Endometrial microvascular endothelial cells (primary cell): ENCODE data around the gene FAM168A. TPM values are rescaled to one million over a fixed set of nuclear protein-coding genes. Genes with fewer than 3 reads are reported as not detected.

Source experiments
- in situ Hi-C: cut with HindIII; loops from 2 replicates; pipeline ENCODE4 v1.10.0; 2017; ENCODE audit warnings: low sequenced_read_pairs, low pct_unique_long_range_greater_than_20kb; ENCODE audit errors: inconsistent ontology term
- total RNA-seq: library from RNA; depleted of rRNA; stranded (reverse); fragments of >200 nt; gene quantifications from one replicate; pipeline ENCODE4 v1.2.3, GENCODE V29; 2015; ENCODE audit errors: inconsistent ontology term

Gene FAM168A
- total RNA-seq, 1 donor from 2014 or later: 13.4 TPM

DNA sequence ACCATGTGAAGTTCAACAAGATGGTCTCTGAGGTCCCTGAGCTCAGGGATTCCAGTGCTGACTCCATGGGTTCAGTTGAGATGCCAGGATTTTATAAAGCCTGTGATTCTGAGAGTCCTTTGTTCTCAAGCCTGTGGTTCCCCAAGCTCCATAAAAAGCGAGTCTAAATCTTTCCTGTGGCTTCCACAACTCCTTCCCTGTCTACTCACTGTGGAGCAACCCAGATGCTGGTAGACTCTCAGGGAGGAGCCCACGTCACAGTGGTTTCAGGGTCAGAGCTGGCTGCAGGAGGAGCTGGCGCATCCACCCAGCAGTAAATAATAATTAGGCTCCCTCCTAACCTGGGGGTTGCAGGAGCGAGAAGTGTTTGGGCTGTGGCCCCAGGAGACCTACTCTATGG, 223.8 kb downstream of the FAM168A start:
- in situ Hi-C loops: no loop called here

- in situ Hi-C loops: no loop called here
Observed at GRCh38 chr11:73372375-73372993, 225.4 kb downstream of the FAM168A start.

- in situ Hi-C loops: no loop called here
Observed at GRCh38 chr11:73367482-73368024, 230.4 kb downstream of the FAM168A start.

GRCh38 chr11:73366953-73367352, 231.0 kb downstream of the FAM168A start:
- in situ Hi-C loops: no loop called here

GRCh38 chr11:73366265-73366610, 231.7 kb downstream of the FAM168A start:
- in situ Hi-C loops: no loop called here

DNA sequence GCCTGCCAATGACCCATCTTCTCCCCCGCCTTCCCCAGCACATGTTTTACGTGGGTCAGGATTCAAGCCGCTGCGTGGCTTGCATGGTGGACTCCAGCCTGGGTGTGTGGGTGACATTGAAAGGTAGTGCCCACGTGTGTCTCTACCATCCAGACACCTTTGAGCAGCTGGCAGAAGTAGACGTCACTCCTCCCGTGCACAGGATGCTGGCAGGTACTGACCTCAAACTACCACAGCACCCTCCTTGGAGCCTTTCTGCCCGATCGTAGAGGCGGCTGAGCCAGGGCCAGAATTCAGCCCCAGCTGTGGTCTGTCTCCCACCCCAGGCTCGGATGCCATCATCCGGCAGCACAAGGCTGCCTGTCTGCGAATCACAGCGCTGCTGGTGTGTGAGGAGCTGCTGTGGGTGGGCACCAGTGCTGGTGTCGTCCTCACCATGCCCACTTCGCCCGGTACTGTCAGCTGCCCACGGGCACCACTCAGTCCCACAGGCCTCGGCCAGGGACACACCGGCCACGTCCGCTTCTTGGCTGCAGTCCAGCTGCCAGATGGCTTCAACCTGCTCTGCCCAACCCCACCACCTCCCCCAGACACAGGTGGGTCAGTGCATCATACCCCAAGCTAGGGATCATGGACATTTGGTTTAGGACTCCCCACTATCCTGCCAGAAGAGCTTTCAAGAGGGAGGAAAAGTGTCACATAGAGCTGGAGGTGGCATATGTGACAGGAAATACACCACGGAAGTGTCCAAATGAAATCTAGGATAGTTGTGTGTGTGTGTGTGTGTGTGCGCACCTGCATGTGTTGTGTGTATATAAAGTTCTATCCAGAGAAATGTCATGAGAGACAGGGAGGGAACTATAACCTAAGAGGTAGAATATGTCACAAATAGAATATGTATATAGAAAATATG, 232.3 kb downstream of the FAM168A start:
- in situ Hi-C loops: no loop called here

DNA sequence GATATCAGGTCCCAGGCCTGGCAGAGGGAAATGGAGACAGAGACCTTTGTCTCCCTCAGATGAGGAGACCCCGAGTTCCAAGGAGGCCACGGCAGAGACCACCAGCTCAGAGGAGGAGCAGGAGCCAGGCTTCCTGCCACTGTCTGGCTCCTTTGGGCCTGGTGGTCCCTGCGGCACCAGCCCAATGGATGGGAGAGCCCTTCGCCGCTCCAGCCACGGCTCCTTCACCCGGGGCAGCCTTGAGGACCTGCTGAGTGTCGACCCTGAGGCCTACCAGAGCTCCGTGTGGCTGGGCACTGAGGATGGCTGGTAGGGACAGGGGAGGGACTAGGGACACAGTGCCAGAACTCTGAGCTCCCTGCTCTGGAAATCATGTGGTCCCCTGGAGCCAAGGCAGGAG, 234.8 kb downstream of the FAM168A start:
- in situ Hi-C loops: no loop called here

DNA sequence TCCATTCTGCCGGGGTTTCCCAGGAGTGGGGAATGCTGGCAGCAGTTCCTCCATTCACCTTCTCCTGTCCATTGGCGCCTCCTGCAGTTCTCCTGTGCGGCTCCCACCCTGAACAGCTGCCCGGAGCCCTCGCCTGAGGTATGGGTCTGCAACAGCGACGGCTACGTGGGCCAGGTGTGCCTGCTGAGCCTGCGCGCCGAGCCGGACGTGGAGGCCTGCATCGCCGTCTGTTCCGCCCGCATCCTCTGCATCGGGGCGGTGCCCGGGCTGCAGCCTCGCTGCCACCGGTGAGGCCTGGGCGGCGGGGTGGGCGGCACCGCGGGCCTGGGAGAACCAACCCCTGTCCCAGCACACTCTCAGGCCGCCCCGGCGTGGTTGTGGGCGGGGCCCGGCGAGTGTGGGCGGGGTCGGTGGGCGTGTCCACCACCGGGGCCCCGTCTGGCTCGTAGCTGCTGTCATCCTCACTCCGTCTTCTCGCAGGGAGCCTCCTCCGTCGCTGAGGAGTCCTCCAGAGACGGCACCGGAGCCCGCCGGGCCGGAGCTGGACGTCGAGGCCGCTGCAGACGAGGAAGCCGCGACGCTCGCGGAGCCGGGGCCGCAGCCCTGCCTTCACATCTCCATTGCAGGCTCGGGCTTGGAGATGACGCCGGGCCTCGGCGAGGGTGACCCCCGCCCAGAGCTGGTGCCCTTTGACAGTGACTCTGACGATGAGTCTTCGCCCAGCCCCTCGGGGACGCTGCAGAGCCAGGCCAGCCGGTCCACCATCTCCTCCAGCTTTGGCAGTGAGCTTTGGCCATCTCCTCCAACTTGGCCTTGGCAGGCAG, 235.7 kb downstream of the FAM168A start:
- in situ Hi-C loops: no loop called here

GRCh38 chr11:73360743-73361369, 237.1 kb downstream of the FAM168A start:
- in situ Hi-C loops: no loop called here

DNA sequence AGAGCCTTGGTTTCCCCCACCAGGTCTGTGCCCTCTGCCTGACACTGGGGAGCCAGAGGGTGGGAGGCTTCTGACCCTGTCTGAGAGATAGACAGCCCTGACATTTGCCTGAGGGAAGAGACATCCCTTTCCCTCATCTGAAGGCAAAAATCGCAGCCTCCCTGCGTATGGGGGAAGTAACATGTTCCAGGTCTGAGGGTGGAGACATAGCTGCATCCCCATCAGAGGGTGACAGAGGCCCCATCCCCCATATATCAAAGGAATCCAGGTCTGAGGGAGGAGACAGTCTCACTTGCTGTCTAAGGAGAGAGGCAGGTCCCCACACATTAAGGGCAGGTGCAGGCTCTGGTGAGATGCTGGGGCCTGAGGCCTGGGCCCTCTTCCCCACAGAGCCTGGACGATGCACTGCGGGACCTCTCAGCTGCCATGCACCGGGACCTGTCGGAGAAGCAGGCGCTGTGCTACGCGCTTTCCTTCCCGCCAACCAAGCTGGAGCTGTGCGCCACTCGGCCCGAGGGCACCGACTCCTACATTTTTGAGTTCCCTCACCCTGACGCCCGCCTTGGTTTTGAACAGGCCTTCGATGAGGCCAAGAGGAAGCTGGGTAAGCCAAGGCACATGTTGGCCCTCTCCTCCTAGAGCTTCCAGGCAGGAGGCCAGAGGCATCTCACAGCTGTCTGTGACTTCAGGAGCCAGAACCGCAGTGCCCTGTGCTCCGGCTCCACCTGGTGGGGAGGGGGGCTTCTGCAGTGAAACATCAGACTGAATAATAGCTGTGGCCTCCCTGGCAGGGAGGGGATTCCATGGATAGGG, 237.8 kb downstream of the FAM168A start:
- in situ Hi-C loops: no loop called here

- in situ Hi-C loops: no loop called here
Observed at GRCh38 chr11:73359341-73359740, 238.6 kb downstream of the FAM168A start.

- in situ Hi-C loops: no loop called here
Observed at GRCh38 chr11:73358071-73358470, 239.8 kb downstream of the FAM168A start.

GRCh38 chr11:73356979-73357860, 240.7 kb downstream of the FAM168A start:
- in situ Hi-C loops: no loop called here

DNA sequence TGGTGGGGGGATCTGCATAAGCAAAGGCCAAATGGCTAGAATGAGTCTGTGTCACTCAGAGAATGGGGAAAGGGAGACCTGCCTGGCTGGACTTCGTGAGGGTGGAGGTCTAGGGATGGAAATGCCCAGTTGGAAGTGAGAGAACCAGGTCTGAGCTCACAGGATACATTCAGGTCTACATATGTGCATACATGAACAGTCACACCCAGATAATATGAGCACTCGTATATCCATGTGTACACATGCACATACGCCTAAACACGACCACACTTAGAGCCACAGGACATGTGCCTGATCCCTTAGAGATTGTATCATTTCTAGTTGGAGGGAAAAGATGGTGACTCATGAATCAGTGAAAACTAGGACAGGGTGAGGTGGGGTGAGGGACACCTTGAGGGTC, 242.8 kb downstream of the FAM168A start:
- in situ Hi-C loops: no loop called here

- in situ Hi-C loops: no loop called here
Observed at GRCh38 chr11:73353422-73353821, 244.5 kb downstream of the FAM168A start.

DNA sequence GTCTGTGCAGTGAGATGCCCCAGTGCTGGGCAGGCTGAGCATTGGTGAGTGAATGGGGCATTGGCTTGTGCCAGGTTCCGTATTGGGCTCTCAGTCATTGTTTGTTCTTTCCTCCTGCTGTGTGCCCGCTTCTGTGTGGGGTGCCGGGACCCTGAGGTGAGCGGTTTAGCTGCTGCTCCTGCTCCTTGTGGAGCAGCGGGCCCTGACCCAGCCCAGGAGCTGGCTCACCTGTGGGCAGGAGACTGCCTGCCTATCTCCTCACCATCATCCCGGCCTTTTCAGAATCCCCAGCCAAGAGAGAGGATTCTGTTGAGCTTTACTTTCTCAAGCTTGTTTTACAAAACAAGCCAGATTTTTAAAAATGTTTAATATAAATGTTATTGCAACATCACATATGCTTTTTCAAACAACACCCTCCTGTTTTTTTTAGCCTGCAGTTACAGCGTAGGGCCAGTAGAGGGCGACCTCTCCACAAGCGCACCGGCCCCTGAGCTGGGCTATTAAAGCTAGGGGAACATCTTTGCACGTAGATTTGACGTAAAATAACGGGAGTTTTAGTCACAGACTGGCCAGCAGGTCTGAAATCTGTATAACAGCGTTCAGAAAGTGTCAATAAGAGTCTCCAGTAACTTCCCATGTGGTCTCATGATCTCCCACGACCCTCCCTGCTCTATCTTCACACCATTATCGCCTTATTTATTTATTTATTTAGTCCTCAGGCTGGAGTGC, 246.8 kb downstream of the FAM168A start:
- in situ Hi-C loops: no loop called here
